Measurements from ENCODE around the gene CDKN1C.

The CDKN1C gene

GRCh38 chr11:2890466-2891294 is 5.1 kb upstream of the CDKN1C start:
- DNase-seq (ENCODE audit: low read depth in 2 of 2), result no peak

GRCh38 chr11:2889362-2890273 is 4.0 kb upstream of the CDKN1C start:
- no peak for DNase-seq (ENCODE audit: low read depth in 2 of 2)

GRCh38 chr11:2888266-2888968 is 2.8 kb upstream of the CDKN1C start:
- DNase-seq (ENCODE audit: low read depth in 2 of 2), result peak; percentile 67 to 73

- no peak for DNase-seq (ENCODE audit: low read depth in 2 of 2)
Observed at GRCh38 chr11:2887515-2888195, 2.1 kb upstream of the CDKN1C start.

- DNase-seq (ENCODE audit: low read depth in 2 of 2), result no peak
Observed at GRCh38 chr11:2886936-2887335, 1.4 kb upstream of the CDKN1C start.

- no peak for DNase-seq (ENCODE audit: low read depth in 2 of 2)
Observed at GRCh38 chr11:2886191-2886894, 768 bp upstream of the CDKN1C start.

GRCh38 chr11:2885017-2885677 is 428 bp downstream of the CDKN1C start:
- DNase-seq (ENCODE audit: low read depth in 2 of 2), result no peak

- DNase-seq (ENCODE audit: low read depth in 2 of 2), result no peak
Observed at GRCh38 chr11:2883979-2884815, 1.4 kb downstream of the CDKN1C start.

- no peak for DNase-seq (ENCODE audit: low read depth in 2 of 2)
Observed at GRCh38 chr11:2883640-2883978, 2.0 kb downstream of the CDKN1C start.

GRCh38 chr11:2882396-2883110 is 3.0 kb downstream of the CDKN1C start:
- no peak for DNase-seq (ENCODE audit: low read depth in 2 of 2)

- DNase-seq (ENCODE audit: low read depth in 2 of 2), result no peak
Observed at GRCh38 chr11:2881981-2882375, 3.6 kb downstream of the CDKN1C start.

GRCh38 chr11:2881076-2881980 is 4.2 kb downstream of the CDKN1C start:
- DNase-seq (ENCODE audit: low read depth in 2 of 2), result no peak

- DNase-seq (ENCODE audit: low read depth in 2 of 2), result no peak
Observed at GRCh38 chr11:2880646-2881045, 4.9 kb downstream of the CDKN1C start.

- DNase-seq (ENCODE audit: low read depth in 2 of 2), result no peak
Observed at GRCh38 chr11:2878782-2879181, 6.8 kb downstream of the CDKN1C start.

GRCh38 chr11:2877474-2877873 is 8.1 kb downstream of the CDKN1C start:
- no peak for DNase-seq (ENCODE audit: low read depth in 2 of 2)

GRCh38 chr11:2874963-2875362 is 10.6 kb downstream of the CDKN1C start:
- DNase-seq (ENCODE audit: low read depth in 2 of 2), result no peak

GRCh38 chr11:2870969-2871680 is 14.4 kb downstream of the CDKN1C start:
- DNase-seq (ENCODE audit: low read depth in 2 of 2), result no peak

All from stimulated activated CD8-positive, alpha-beta memory T cell treated with anti-CD3 and anti-CD28 coated beads, Interleukin-15, amount 100 ng/mL, for 4 hours (primary cell).